Islet precursor cell (in vitro differentiated cells): ENCODE data around the gene LTBP4.

Source experiments
- DNase-seq: peaks from one replicate; pipeline ENCODE4 v3.0.0-alpha.2; 2018

The LTBP4 gene

GRCh38 chr19:40598918-40599307 lies 2.3 kb upstream of the LTBP4 start:
- peak; percentile 39 for DNase-seq

DNA sequence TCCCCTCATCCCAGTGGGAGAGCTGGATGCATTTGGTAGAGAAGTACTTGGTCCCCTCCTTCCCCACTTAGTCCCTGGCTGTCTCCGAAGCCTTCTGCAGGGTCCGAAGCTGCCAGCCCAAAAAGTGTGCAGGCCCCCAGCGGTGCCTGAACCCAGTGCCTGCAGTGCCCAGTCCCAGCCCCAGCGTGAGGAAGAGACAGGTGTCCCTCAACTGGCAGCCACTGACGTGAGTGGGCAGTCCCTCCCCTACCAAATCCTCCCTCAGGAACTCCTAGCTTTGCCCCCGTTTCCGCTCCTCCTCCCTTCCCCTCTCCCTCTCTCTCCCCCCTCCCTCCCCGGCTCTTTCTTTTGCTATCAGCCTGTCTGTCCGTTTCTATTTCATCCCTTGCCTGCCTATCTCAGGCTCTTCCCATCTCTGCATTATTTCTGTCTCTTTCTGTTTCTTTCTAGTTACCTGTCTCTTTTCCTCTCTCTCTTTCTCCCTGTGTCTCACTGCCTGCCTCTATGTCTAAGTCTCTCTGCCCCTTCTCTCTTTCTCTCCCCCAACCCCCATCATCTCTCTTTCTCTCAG lies 1.8 kb upstream of the LTBP4 start:
- DNase-seq: peak; percentile 55

- DNase-seq: peak; percentile 53
Measured at GRCh38 chr19:40599902-40600569, 1.1 kb upstream of the LTBP4 start.

GRCh38 chr19:40600570-40601133 lies 517 bp upstream of the LTBP4 start:
- peak; percentile 49 for DNase-seq

- DNase-seq: peak; percentile 61
Measured at GRCh38 chr19:40603071-40603388, 1.9 kb downstream of the LTBP4 start.

DNA sequence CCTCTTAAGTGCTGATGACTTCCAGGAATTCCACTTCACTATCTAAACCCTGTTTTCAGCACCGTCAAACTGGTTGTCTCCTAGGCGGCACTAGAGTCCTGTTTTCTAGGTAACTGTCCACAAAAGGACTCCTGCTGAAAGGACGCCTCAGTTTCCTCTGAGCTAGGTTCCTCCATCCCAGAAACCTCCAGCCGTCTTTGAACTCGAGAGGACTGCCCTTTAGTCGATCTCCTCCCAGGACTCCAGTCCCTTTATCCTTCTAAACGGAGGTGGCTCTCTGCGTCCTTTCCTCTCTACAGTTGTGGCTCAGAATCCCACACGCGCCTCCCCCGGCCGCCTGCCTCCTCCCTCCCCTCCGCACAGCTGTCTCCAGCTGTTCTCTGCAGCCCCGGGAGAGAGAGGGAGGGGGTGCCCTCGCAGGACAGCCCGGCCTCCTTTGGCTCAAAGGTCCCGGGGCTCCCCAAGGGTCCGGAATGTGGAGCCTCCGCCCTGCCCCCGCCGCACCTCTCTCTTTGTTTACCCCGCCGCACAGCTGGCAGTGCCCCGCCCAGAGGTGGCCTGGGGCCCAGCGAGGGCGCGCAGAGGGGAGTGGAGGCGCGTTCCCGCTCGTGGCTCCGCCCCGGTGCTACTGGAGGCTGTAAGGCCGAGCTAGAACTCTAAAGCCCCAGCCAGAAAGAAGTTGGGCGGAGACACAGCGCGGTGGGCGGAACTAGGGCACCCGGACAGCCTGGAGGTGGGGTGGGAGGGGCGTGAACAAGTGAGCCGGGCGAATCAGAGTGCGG lies 2.4 kb downstream of the LTBP4 start:
- peak; percentile 99 for DNase-seq

DNA sequence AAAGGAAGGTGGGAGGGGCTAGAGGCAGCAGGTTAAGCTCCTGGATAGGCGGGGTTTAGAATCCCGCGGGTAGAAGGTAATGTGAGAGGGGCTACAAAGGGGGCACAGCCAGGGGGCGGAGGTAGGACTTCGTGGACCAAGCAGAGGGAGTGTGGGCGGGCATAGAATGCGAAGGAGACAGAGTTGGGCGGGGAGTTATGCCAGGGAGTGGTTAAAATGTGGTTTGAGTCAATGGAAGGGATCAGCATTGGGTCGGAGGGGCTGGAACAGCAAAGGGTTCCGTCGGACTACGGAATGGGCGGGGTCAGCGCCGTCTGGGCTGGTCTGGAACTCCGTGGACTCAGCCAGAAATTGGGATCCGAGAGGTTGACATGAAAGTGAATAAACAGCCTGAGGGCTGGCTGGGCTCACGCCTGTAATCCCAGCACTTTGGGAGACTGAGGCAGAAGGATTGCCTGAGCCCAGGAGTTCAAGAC lies 3.0 kb downstream of the LTBP4 start:
- no peak for DNase-seq

DNA sequence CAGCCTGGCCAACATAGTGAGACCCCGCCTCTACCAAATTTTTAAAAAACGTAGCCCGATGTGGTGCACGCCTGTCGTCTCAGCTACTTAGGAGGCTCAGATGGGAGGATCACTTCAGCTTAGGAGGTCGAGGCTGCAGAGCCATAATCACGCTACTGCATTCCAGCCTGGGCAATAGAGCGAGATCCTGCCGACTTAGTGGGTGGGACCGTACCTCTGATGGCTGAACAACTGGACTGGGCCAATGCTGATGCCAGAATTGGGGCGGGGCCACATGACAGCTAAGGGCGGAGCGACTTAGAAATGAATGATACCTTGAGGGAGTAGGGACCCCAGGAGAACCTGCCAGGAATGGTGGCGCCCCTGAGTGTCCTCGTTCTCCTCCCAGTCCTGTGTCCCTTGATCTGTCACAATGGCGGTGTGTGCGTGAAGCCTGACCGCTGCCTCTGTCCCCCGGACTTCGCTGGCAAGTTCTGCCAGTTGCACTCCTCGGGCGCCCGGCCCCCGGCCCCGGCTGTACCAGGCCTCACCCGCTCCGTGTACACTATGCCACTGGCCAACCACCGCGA lies 3.6 kb downstream of the LTBP4 start:
- peak; percentile 42 for DNase-seq

GRCh38 chr19:40605216-40605971 lies 4.2 kb downstream of the LTBP4 start:
- DNase-seq: peak; percentile 86

DNA sequence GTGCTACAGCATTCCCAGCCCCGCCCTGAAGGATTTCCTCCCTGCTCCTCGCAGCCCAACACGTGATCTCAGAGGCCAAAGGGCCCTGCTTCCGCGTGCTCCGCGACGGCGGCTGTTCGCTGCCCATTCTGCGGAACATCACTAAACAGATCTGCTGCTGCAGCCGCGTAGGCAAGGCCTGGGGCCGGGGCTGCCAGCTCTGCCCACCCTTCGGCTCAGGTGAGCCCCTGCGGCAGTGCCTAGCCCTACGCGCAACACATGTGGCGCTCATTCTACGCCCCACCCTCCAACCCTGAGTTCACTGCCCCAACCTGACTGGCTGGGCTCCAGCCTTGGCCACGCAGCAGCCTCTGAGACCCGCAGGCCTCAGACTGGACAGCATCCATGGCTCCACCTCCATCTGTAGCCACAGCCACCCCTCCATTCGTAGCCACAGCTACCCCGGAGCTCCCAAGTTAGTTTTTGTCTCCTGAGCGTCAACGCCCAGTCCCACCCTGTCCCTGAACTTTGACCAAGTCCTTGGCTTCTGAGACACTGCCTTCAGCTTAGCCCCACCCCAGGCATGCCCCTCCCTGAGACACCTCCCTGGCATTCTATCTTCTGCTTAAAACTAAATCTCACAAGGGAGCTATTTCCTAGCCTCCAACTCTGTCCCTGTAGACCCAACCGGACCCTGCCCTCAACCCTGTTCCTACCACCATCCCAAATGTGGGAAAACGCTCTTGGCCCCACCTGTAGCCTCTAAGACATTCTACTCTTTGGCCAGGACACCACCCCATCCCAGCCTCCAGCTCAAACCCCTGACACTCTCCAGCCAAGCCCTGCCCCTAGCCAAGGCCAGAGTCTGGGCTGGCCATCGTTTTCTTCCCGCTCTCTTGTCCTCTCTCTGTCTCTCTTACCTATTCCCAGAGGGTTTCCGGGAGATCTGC lies 6.4 kb downstream of the LTBP4 start:
- peak; percentile 50 for DNase-seq

DNA sequence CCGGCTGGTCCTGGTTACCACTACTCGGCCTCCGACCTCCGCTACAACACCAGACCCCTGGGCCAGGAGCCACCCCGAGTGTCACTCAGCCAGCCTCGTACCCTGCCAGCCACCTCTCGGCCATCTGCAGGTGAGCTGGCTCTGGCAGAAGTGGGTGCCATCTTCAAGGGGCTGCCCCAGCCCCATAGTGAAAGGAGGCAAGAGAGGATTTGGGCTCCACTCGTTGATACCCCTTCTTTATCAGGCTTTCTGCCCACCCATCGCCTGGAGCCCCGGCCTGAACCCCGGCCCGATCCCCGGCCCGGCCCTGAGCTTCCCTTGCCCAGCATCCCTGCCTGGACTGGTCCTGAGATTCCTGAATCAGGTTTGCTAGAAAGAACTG lies 7.1 kb downstream of the LTBP4 start:
- DNase-seq: no peak

DNA sequence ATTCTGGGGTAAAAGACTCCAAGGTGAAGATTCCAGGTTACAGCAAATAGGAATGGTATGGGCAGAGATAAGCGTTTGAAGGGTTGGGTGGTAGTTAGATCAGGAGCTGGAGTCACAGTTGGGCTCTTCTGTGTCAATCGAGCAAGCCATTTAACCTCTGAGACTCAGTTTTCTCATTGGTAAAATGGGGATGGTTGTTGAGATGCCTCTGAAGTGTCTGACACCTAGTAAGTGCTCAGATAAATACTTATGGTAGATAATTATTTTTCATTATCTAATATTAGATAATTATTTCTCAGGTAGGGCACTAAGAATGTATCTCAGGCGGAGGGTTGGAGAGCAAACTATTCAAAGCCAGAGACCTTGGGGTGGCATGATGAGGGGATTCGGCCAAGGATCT lies 7.8 kb downstream of the LTBP4 start:
- DNase-seq: no peak

DNA sequence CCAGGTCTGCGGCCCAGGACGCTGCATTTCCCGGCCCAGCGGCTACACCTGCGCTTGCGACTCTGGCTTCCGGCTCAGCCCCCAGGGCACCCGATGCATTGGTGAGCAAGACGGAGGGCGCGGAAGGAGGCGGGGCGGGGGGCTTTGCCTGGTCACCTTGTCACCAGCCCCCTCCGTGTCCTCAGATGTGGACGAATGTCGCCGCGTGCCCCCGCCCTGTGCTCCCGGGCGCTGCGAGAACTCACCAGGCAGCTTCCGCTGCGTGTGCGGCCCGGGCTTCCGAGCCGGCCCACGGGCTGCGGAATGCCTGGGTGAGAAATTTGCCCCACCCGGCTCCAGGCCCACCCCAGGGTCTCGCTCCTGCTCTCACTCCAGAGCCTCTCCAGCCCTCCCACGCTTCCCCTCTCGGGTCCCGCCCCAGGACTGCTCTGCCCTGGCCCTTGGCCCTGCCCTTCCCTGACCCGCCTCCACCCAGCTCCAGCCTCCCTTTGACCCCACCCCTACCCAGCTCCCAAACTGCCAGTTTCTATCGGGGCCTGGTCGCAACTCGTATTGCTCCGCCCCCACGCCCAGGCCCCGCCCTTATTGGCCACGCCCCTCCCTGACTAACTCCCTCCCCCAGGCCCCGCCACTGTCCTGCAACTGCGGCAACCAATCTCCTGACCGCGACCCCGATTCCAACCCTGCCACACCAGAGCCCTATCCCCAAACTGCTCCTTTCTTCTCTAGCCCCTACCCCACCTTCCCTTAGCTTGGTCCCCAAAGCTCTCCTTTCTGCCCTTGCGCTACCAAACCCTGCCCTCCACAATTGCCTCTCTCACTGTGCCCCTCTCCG lies 8.6 kb downstream of the LTBP4 start:
- DNase-seq: peak; percentile 97

DNA sequence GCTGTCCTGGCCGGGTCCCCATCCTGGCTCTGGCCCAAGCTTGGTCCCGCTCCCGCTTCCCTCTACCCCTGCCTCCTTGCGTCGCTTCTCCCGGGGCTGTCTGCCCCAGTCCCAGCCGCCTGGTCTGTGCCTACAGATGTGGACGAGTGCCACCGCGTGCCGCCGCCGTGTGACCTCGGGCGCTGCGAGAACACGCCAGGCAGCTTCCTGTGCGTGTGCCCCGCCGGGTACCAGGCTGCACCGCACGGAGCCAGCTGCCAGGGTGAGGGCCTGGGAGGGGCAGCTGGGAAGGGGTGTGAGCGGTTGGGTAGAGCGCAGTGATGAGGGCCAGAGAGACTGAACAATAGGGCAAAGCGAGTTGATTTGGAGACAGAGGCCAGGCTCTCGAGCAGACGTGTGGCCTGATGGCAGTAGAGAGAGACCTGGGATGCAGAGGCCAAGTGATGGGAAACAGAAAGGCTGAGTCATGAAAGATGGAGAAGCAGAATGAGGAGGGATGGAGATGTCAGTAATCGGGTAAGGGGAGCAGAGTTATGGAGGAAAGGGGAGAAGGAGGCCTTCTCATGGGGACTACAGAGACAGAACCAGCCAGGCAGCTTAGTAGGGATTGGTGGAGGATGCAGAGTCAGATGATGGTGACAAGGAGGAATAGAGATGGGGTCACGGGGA lies 9.4 kb downstream of the LTBP4 start:
- DNase-seq: peak; percentile 59

DNA sequence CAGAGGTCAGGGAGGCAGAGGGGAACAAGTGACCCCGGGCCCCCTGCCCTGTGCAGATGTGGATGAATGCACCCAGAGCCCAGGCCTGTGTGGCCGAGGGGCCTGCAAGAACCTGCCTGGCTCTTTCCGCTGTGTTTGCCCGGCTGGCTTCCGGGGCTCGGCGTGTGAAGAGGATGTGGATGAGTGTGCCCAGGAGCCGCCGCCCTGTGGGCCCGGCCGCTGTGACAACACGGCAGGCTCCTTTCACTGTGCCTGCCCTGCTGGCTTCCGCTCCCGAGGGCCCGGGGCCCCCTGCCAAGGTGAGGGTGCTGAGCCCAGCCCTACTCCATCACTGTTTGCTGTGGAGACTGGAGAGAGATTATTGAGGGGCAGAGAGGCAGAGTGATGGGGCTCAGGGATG lies 9.9 kb downstream of the LTBP4 start:
- peak; percentile 52 for DNase-seq

DNA sequence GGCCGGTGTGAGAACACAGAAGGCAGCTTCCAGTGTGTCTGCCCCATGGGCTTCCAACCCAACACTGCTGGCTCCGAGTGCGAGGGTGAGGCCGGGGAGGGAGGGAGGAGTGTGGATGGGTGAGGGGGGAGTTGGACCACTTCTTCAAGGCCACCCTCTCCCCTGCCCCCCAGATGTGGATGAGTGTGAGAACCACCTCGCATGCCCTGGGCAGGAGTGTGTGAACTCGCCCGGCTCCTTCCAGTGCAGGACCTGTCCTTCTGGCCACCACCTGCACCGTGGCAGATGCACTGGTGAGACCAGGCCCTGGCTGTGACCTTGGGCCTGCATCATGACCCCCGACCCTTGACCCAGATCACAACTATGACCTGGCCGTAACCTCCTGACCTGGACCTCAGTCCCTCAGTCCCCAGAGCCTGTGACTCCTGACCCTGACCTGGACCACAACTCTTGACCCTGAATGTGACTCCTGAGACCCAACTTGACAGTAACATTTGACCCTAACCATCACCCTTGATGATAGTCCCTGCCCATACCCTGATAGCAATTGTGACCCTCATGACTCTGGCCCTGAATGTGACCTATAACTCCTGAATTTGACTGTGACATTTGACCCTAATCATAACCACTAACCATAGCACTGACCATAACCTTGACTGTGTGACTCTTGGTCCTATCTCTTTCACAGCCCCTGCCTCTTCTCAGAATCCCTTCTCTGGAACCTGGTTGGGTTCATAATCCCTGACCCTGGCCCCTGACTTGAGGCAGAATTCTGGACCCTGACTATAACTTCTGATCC lies 10.9 kb downstream of the LTBP4 start:
- DNase-seq: no peak

GRCh38 chr19:40612831-40613689 lies 11.9 kb downstream of the LTBP4 start:
- DNase-seq: peak; percentile 78
